Middle frontal gyrus (tissue), 1 donor: Measurements from ENCODE around the gene CLDND2.
A peak's percentile ranks its signal among the peaks of the same experiment; 100 is the strongest.
"Not testable (repeated sequence)": the region's sequence is repeated elsewhere in the genome, so short reads cannot be mapped to it uniquely, and the experiment has no call there.

Experiments
- DNase-seq: peaks from one replicate; pipeline ENCODE4 v3.0.0-alpha.2; 2015; ENCODE audit warnings: low spot score; ENCODE audit errors: extremely low spot score

The CLDND2 gene

DNA sequence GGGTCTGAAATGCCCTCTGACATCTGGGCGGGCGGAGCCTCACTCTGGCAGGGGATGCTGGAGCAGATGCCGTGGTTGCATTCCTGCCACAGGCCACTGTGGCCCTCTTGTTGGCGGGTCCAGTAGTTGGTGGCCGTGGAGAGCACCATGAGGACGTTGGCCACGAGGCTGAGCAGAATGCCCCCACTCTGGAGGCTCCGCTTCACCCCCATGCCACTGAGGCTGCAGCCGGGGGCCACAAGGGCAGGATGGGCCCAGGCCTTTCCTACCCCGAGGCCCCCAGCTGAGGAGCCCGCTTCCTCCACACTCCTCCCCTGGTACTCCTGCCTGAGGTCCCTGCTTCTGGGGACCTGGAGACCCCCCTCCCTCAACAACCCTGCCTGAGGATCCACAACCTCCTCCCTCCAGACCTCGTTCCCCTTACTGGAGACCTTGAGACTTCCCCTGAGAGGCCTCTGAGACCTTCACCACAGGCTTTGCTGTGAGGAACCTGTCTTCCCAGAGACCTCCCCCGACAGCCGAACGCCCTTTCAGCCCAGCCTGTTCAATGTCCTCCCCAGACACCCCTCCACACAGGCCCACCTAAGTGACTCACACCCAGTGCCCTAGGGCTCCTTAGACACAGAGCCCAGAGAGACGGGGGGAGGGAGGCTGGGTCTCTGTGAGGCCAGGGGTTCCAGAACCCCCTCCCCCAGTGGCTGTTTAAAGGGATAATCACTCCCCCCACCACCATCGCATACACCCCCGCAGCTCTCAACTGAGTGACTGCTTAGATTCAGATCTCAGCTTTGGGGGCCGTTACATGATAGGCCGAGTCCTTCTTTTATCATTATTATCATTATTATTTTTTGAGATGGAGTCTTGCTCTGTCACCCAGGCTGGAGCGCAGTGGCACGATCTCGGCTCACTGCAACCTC is at the start of gene CLDND2:
Gene CLDND2, minus strand, starts transcription at position 638 of the 917 bp plus-strand sequence. Its CDS starts 426 bp downstream, at position 212.
- no peak for DNase-seq

- no peak for DNase-seq
These were observed 49.0 kb upstream of the CLDND2 start for GRCh38 chr19:51417810-51418157.

DNA sequence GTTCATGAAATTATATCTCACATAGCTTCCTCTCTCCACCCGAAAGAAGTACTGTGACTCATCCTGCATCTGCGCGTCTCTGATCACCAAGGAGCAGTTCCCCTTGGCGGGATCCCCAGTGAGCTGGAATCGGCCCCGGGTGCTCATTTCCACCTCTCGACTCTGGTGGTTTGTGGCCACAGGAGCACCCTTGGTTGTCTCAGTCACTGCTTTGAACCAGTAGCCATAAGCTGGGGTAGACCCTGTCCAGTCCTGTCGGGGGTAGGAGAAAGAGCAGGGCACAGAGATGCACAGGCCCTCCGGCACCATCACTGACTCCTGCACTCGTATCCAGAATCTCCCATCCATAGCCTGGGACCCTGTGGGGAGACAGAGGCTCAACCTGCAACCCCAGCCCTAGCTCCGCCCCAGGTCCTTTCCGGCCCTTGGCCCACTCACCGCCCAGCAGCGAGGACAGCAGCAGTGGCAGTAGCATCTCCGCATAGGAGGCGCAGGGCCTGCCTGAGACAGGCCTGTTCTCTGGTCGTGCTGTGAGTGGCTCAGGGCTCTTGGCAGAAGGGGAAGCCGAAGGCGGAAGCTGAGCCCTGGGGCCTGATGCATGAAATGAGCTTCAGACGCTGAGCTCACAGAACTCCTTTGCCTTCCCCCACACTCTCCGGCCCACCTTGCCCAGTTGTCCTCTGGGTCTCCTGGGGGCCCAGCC is 48.5 kb upstream of the CLDND2 start, which contains the start of gene SIGLEC10:
Gene SIGLEC10, minus strand, starts transcription at position 536 of the 703 bp plus-strand sequence. Its CDS starts 61 bp downstream, at position 475.
- DNase-seq = no peak

DNA sequence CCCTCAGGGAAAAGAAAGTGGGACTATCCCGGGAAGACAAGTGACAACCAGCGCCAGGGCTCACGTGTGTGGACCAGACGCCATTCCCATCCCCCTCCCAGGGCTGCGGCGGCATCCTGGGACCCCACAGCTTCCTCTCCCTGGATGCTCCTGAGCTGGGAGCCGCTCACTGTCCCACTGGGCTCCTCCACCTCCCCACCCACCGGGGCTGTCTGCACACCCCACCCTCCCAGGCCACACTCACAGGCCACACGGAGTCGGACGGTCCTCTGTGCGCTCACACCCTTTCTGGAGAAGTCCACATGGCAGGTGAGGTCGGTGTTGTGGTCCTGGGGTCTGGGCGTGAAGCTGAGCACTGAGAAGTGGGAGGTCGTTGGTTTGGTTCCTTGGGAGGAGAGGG is 47.6 kb upstream of the CLDND2 start:
- not testable (repeated sequence) for DNase-seq

DNA sequence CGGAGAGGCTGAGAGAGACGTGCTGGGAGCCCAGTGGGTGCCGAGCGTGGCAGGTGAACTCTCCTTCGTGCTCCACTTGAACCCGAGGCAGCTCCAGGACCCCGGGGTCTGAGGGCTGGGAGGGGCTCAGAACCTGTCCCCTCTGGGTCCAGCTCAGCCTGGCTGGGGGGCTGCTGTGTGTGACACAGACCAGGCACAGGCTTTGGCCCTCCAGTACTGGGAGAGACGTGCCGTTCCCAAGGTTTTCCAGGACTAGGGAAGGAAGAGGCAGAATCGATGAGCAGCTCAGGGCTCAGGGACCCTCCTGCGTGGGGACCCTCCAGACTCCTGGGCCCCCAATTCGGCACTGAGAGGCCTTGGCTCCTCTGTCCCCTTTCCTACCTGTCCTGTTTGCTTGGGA is 46.4 kb upstream of the CLDND2 start:
- DNase-seq = no peak

DNA sequence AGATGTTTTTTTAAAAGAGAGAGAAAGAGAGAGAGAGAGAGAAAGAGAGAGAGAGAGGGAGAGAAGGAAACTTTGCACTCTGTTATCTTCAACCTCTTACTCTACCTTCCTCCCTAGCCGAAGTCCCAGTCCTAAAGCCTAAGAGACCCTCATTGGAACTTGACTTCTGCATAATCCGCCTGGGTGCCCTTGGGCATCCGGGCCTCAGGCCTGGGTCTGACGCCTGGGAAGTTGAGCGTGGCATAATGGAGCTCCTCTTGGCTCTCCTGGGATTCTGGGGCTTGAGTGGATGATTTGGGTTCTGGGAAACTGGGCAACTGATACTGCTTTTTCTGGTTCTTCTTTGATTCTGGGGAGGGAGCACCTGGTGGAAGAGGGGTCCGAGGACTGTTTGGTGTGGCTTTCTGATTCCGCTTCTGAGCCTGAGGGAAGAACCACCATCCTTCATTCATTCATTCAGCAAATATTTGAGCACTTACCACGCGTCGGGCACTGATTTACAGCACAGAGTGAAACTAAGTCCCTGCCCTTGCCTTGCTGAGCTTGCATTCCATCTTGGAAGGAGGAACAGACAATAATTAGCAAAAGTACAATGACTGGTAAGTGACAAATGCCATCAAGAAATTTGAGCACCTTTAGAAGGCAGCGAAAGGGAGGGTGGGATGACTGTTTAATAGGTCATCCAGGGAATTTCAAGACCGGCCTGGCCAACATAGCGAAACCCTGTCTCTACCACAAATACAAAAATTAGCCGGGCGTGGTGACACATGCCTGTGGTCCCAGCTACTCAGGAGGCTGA is 42.3 kb upstream of the CLDND2 start:
- DNase-seq = no peak

DNA sequence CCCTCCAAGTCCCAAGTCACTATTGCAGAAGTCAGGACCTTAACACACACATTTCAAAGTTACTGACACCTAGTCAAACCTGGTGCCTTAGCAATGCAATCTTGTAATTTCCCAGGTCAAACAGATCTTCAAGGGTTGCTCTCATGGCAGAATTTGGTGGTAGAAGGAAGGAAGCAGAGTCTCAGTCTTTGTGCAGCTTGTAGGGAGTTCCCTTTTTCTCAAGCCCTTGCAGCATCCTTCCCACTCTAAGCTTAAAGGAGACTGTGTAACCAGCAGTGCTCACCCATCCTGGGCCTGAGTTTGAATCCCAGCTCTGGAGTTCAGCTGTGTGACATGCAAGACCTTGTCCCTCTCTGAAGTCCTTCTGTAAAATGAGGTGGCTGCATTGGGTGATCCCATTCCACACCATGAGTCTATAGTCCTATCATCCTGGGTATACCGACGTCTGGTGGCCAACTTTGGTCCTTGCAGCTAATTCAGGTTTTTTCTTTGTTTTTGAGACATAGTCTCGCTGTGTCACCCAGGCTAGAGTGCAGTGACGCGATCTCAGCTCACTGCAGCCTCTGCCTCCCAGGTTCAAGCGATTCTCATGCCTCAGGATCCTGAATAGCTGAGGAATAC is 38.8 kb upstream of the CLDND2 start:
- DNase-seq = no peak

GRCh38 chr19:51402117-51402516 is 33.3 kb upstream of the CLDND2 start:
- no peak for DNase-seq

DNA sequence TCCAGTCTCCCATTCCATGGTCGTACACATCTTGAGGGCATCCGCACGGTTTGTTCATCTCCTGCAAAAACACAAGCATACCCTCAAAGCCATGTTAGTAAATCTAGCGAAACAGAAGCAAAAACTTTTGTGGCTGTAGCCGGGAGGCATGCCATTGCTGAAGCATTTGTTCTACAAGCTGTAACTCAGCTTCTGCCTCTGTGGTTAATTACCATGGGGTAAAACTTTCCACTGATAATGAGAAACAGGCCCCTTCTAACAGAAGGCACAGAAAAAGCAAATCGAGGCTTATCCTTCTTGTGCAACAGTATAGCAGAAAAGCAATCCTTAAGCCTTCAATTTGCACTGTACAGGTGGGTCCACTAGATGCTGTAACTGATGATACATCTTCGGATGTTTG is 31.1 kb upstream of the CLDND2 start:
- DNase-seq = not testable (repeated sequence)

DNA sequence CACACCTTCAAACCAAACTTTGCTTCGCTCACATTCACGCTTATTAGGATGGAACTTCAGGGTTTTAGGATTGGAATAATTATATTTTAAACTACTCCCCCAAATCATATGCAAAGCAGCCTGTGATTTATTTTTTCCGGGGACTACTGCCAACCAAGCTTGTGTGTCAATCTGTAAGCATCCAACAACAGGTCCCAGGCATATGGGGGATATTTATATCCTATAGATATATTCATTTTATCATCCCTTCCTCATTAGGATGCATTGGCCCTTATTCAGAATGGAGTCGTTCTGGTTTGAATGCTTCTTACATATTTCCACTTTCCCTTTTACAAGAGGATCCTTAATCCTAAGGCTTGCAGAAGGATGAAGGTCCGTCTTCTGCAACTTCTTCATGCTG is 30.4 kb upstream of the CLDND2 start:
- DNase-seq = no peak

GRCh38 chr19:51398096-51398704 is 29.4 kb upstream of the CLDND2 start:
- no peak for DNase-seq

GRCh38 chr19:51397453-51397852 is 28.6 kb upstream of the CLDND2 start:
- DNase-seq = not testable (repeated sequence)

GRCh38 chr19:51396175-51396574 is 27.4 kb upstream of the CLDND2 start:
- no peak for DNase-seq

DNA sequence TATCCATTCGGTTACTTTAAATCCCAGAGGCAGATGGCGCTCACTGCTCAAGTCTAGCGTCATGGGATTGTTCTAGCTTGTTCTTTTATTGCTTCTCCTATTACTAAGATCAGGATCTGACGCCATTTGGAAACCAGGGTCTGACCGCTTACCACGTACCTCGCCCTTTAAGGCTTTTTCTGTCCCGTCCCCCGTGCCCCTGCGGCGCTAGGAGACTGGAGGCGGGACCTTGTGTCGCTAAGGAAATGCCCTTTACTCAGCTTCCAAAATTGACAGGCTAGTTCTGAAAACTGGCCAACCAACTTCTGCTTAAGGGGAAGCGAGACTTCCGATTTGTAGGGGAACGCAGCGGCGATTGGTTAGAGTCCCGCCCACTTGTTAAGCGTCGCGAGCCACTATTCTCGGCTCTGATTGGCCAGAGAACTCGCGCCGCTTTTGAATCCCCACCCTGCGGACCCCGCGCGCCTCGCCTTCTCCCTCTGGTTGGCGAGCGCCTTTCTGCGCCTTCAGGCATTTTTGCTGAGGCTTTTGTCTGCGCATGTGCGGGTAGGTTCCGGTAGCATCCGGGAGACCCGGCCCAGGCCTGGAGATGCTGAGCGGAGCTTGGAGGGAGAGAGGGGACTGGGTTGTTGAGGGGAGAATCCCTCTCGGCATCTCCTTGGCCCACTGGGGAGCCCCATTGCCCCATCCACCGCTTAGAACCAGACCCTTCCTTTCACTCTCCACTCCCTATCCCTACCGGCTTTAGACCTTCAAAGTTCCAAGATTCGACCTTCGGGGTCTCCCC is 25.4 kb upstream of the CLDND2 start:
- DNase-seq = peak; percentile 92

DNA sequence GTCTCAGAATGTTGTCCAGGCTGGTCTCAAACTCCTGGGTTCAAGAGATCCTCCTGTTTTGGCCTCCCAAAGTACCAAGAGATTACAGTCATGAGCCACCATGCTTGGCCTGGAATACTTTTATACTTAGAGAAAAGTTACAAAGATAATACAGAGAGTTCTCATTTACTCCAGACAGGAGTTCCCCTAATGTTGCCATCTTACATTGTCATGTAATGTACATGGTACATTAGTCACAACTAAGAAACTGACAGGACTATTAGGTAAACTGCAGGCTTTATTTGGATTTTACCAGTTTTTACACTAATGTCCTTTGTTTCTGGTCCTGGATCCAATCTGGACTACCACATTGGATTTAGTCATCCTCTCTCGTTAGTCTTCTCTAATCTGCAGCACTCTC is 23.9 kb upstream of the CLDND2 start:
- DNase-seq = no peak

DNA sequence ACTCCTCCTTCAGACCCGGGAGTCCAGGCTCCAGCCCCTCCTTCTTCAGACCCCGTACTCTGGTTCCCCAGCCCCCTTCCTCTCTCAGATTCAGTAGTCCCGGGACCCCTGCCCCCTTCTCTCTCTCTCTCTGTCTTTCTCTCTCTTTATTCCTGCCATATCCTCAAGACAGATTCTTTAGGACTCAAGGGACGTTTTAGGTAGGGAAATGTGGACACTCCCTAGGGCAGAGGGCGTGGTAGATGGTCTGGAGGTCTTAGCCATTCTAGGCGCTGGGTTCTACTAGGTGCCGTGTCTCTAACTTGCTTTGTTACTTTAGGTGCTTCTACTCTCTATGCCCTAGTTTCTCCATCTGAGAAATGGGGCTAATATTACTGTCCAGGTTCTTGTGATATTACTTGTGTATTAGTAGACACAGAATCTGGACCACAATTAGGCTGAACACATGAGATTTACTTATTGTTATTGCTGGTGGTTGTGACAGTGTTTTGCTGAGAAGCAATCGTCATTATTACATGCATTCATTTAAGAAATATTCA is 22.3 kb upstream of the CLDND2 start:
- no peak for DNase-seq

DNA sequence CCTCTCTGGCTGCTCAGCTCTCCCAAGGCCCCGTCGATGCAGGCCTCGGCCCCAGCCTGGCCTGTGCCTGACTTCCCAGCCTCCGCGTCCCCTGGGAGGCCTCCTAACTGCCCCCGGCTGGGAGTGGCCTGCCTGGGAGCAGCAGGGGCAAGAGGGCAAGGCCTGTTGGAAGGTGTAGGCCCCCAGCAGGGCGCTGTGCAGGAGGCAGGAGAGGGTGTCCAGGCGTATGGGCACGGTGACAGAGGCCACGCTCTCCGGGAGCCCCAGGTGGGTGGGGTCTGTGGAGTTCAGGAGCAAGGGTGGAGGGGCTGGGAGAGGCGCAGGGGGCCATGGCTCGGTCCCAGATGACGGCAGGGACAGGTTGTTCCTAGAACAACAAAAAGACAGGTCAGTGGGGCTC is 20.3 kb upstream of the CLDND2 start:
- no peak for DNase-seq

DNA sequence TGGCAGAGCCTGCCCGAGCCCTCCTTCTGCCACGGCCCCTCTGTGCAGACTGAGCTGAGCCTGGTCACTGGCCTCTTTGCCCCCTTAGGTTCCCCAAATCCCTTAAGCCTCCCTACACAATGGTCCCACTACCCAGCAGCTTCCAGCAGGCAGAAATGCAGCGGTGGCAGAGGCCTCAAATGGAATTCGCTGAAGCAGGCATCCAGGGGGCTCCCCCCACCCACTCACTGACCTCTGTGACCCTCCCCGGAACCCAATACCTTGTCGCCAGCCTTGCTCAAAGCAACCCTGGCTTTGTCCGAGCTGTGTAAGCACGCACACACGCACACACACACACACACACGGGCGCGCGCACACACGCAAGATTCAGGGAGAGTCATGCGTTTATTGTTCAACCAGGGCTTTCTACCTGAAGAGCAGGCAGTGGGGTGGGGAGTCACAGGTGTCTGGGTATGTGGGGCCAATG is 19.2 kb upstream of the CLDND2 start, which contains the start of gene LIM2:
Gene LIM2, minus strand, starts transcription at position 51 of the 466 bp plus-strand sequence. CDS start 531 bp downstream, outside the sequence.
- DNase-seq = no peak

- no peak for DNase-seq
These were observed 18.2 kb upstream of the CLDND2 start for GRCh38 chr19:51386882-51387520.
